Adipose tissue (tissue), 3 donors: Measurements from ENCODE around the gene DHRS2. TPM values are rescaled to one million over a fixed set of nuclear protein-coding genes. Genes with fewer than 3 reads are reported as not detected.
"Not testable (repeated sequence)": the region's sequence is repeated elsewhere in the genome, so short reads cannot be mapped to it uniquely, and the experiment has no call there.

ENCODE experiments used
- H3K27ac ChIP-seq: one replicate; pipeline ENCODE4 v1.5.1; 2013; ENCODE audit warnings: low read depth, low read length
- WGBS, 3 donors: extraction: QIAGEN DNeasy Blood & Tissue Kit; methylation state at CpG; one replicate each; pipeline ENCODE4 v1.1.7; 2013; 5-methylcytosine and 5-hydroxymethylcytosine counted together
- polyA plus RNA-seq, 3 donors: library from polyadenylated mRNA; stranded (reverse); fragments of 200-250 nt; gene quantifications; one replicate each; pipeline ENCODE4 v1.2.3, GENCODE V29; 2013
- donor health status: healthy with polysubstance abuse.
- donor health status: Bipolar disorder and iron deficiency.
- donor health status: healthy.

DHRS2 gene
- polyA plus RNA-seq, 3 donors: 0.59 to 1.3 TPM; not detected in 1

GRCh38 chr14:23629832-23630396, 6.2 kb upstream of the DHRS2 start:
- no peak overlapping the region for H3K27ac ChIP-seq

GRCh38 chr14:23630687-23631086, 5.5 kb upstream of the DHRS2 start:
- H3K27ac ChIP-seq: no peak overlapping the region
- WGBS, 3 donors: 29 to 82% (median 65%) methylated on average over 1 of the region's 1 CpG

- H3K27ac ChIP-seq: no peak overlapping the region
Measured at GRCh38 chr14:23631234-23631633, 4.9 kb upstream of the DHRS2 start.

GRCh38 chr14:23631702-23632460, 4.3 kb upstream of the DHRS2 start:
- WGBS, 3 donors: 5 to 9% (median 7%) methylated on average over 8 of the region's 8 CpGs
- H3K27ac ChIP-seq: no peak overlapping the region

- WGBS, 3 donors: 32 to 36% (median 33%) methylated on average over 4 of the region's 4 CpGs
- no peak overlapping the region for H3K27ac ChIP-seq
Measured at GRCh38 chr14:23632461-23633159, 3.6 kb upstream of the DHRS2 start.

- no peak overlapping the region for H3K27ac ChIP-seq
- 77 to 83% (median 81%) methylated on average over 4 of the region's 4 CpGs for WGBS, 3 donors
Measured at GRCh38 chr14:23633160-23633701, 2.9 kb upstream of the DHRS2 start.

GRCh38 chr14:23634698-23635412, 1.3 kb upstream of the DHRS2 start:
- not testable (repeated sequence) for H3K27ac ChIP-seq
- WGBS, 3 donors: 73 to 89% (median 87%) methylated on average over 5 of the region's 5 CpGs

GRCh38 chr14:23637312-23637654, 1.1 kb downstream of the DHRS2 start:
- H3K27ac ChIP-seq: not testable (repeated sequence)
- WGBS, 3 donors: 93 to 95% (median 93%) methylated on average over 4 of the region's 4 CpGs

GRCh38 chr14:23637655-23638413, 1.7 kb downstream of the DHRS2 start:
- WGBS, 3 donors: 86 to 92% (median 87%) methylated on average over 17 of the region's 17 CpGs
- H3K27ac ChIP-seq: not testable (repeated sequence)

GRCh38 chr14:23638414-23639047, 2.4 kb downstream of the DHRS2 start:
- H3K27ac ChIP-seq: no peak overlapping the region
- 86 to 90% (median 88%) methylated on average over 8 of the region's 8 CpGs for WGBS, 3 donors

GRCh38 chr14:23639048-23639890, 3.1 kb downstream of the DHRS2 start:
- WGBS, 3 donors: 88 to 92% (median 88%) methylated on average over 21 of the region's 21 CpGs
- no peak overlapping the region for H3K27ac ChIP-seq

- WGBS, 3 donors: 75 to 90% (median 77%) methylated on average over 8 of the region's 8 CpGs
- no peak overlapping the region for H3K27ac ChIP-seq
Measured at GRCh38 chr14:23639891-23640523, 3.8 kb downstream of the DHRS2 start.

GRCh38 chr14:23640524-23641141, 4.5 kb downstream of the DHRS2 start:
- 48 to 59% (median 56%) methylated on average over 5 of the region's 5 CpGs for WGBS, 3 donors
- no peak overlapping the region for H3K27ac ChIP-seq

GRCh38 chr14:23641180-23641914, 5.2 kb downstream of the DHRS2 start:
- WGBS, 3 donors: 89 to 98% (median 92%) methylated on average over 4 of the region's 4 CpGs
- H3K27ac ChIP-seq: no peak overlapping the region

GRCh38 chr14:23641915-23642588, 5.9 kb downstream of the DHRS2 start:
- H3K27ac ChIP-seq: no peak overlapping the region
- WGBS, 3 donors: 48 to 67% (median 62%) methylated on average over 3 of the region's 3 CpGs
